Fibroblast of skin of right quadriceps (primary cell): ENCODE measurements around the gene PIP5K1B.

Source experiments
- DNase-seq: peaks from one replicate; pipeline ENCODE4 v3.0.0-alpha.2; 2013

Gene PIP5K1B

GRCh38 chr9:68741234-68741633, 36.2 kb downstream of the PIP5K1B start:
- no peak for DNase-seq

GRCh38 chr9:68741704-68742332, 36.8 kb downstream of the PIP5K1B start:
- no peak for DNase-seq

GRCh38 chr9:68742333-68742730, 37.3 kb downstream of the PIP5K1B start:
- no peak for DNase-seq

- DNase-seq = no peak
Measured at GRCh38 chr9:68744426-68744825, 39.4 kb downstream of the PIP5K1B start.

GRCh38 chr9:68746525-68746924, 41.5 kb downstream of the PIP5K1B start:
- no peak for DNase-seq

GRCh38 chr9:68747043-68747533, 42.0 kb downstream of the PIP5K1B start:
- DNase-seq = no peak

- no peak for DNase-seq
Measured at GRCh38 chr9:68749135-68749534, 44.1 kb downstream of the PIP5K1B start.

GRCh38 chr9:68749579-68750159, 44.6 kb downstream of the PIP5K1B start:
- no peak for DNase-seq

- DNase-seq = no peak
Measured at GRCh38 chr9:68750255-68750654, 45.2 kb downstream of the PIP5K1B start.

- DNase-seq = no peak
Measured at GRCh38 chr9:68750786-68751185, 45.7 kb downstream of the PIP5K1B start.

GRCh38 chr9:68751556-68751955, 46.5 kb downstream of the PIP5K1B start:
- no peak for DNase-seq

- DNase-seq = no peak
Measured at GRCh38 chr9:68755051-68755450, 50.0 kb downstream of the PIP5K1B start.

- DNase-seq = no peak
Measured at GRCh38 chr9:68755752-68756151, 50.7 kb downstream of the PIP5K1B start.

- DNase-seq = no peak
Measured at GRCh38 chr9:68759981-68760673, 55.1 kb downstream of the PIP5K1B start.

GRCh38 chr9:68760674-68761333, 55.8 kb downstream of the PIP5K1B start:
- DNase-seq = no peak

- DNase-seq = no peak
Measured at GRCh38 chr9:68762570-68762969, 57.5 kb downstream of the PIP5K1B start.

GRCh38 chr9:68763104-68763503, 58.1 kb downstream of the PIP5K1B start:
- DNase-seq = no peak

- DNase-seq = no peak
Measured at GRCh38 chr9:68768619-68769018, 63.6 kb downstream of the PIP5K1B start.

GRCh38 chr9:68769852-68770251, 64.8 kb downstream of the PIP5K1B start:
- DNase-seq = no peak

- no peak for DNase-seq
Measured at GRCh38 chr9:68771376-68771775, 66.3 kb downstream of the PIP5K1B start.

- peak; percentile 19 for DNase-seq
Measured at GRCh38 chr9:68775003-68775730, 70.1 kb downstream of the PIP5K1B start.

- no peak for DNase-seq
Measured at GRCh38 chr9:68777070-68777763, 72.2 kb downstream of the PIP5K1B start.
